NCI-H1694 (cell line): ENCODE results near the gene CFAP74.

Experiments
- DNase-seq: peaks from one replicate; lab custom pipeline; 2025; lab: John Stamatoyannopoulos, UW

CFAP74 gene

DNA sequence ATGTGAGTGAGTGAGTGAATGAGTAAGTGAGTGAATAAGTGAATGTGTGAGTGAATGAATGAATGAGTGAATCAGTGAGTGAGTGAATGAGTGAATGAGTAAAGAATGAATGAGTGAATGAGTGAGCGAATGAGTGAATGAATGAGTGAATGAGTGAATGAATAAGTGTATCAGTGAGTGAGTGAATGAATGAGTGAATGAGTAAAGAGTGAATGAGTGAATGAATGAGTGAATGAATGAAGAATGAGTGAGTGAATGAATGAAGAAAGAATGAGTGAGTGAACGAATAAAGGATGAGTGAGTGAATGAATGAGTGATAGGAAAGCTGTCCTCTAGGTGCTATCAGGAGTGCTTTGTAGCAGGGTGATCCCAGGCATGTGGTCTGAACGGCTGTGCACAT lies 35.7 kb downstream of the CFAP74 start:
- no peak for DNase-seq

DNA sequence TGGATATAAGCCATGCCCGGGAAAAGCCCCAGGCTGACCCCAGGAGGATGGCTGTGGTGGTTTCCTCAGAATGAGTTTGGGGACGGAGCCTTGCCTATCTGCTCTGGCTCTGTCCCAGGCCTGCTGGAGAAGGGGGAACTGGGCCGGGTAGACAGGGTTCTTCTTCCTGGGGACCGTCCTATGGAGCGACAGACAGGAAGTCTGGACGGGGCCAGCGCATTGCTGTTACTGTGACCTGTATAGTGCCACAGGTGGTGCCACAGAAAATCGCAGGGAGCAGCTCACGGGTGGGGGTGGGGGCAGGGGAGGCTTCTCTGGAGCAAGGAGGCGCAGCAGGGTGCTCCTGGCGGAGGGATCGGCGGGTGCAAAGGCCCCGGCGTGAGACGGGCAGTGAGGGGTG lies 36.4 kb downstream of the CFAP74 start:
- DNase-seq = no peak

DNA sequence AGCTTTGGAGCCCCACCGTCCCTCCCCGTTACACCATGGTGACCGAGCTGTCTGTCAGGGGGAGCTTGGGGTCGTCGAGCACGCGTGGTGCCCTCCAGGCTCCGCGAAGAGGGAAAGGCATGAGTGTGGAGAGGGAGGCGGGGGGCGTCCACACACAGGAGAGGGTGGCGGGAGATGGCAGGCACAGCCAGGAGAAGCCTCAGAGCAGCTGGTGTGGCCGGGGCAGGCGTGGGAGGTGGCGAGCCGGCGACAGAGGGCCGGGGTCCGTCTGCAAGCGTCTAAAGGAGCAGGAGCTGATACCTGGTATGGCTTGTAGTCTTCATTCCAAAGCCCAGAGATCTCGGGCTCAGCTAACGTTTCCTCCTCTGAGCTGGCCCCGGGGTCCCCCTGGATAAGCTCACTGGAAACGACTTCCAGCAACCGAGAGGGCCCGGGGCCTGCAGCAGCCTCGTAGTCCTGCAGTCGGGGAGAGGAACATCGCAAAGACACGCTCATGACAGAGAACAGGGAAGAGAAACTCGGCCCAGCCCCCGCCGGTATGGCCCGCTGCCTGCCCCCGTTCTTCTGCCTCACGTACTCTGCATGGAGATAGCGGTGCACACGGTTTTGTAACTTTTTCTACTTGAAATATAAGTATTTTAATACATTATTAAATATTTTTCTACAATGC lies 37.4 kb downstream of the CFAP74 start:
- DNase-seq = no peak

DNA sequence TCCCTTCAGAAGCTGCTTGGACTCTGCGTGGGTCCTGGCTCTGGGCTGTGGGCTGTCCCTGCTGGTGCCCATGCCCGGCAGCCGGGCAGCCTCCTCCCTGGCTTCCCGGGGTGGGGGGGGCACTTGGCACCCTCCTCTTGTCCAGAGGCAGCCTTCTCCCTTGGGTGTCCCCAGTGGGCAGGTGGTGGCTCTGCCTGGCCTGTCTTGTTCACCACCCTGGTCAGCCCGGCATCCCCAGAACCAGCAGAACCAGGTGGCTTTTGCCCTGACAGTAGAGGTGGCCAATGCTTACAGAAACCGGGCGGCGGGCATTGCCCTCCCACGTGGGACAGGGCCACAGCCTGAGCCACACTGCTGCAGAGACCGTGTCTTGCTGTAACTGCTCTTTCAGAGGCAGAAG lies 38.0 kb downstream of the CFAP74 start:
- no peak for DNase-seq

DNA sequence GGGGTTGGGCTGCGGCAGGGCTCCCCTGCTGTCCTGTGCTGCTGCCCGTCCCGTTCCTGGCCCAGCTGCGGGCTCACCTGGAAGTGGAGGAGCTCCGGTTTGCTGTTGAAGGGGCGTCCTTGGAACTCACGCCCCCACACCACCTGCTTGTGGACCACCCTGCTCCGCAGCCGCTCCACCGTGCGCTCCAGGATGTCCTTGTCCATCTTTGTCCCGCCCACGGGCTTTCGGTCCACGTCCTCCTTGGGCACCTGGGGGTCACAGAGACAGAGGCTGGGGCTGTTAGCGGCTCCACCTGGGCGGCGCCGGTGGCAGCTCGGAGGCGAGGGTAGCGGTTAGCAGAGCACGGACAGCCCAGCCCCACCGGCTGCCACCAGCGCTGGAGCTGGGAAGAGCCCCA lies 38.8 kb downstream of the CFAP74 start:
- DNase-seq = no peak

DNA sequence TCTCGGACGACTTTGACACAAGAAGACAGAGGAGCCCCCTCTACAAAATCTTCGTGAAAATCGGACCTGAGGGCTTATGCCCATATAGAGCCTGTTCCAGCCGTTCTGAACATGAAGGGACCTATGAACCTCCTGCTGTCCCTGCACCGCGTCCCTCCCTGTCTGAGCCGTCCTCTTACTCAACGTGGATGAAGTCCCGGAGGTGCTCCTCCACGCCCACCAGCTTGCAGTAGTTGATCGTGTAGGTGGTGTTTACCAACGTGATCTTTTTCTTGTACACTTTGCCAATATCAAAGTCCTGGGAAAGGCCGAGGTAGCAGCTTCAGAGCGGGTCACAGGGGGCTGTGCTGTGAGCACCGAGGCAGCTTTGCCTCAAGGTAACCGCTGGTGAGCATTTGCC lies 40.0 kb downstream of the CFAP74 start:
- DNase-seq = no peak

DNA sequence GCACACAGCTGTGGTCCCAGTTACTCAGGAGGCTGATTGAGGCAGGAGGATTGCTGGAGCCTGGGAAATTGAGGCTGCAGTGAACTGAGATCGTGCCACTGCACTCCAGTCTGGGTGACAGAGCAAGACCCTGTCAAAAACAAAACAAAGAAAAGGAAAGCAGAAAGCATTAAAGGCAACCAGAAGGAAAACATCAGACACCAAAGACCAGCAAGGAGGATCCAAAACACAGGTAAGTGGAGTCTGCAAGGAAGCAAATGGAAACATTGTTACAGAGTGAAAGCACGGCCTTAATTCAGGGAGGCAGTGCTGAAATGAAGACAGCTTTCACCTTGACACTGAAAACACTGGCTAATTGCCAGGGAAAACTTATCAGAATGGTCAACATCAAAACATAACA lies 40.8 kb downstream of the CFAP74 start:
- no peak for DNase-seq

DNA sequence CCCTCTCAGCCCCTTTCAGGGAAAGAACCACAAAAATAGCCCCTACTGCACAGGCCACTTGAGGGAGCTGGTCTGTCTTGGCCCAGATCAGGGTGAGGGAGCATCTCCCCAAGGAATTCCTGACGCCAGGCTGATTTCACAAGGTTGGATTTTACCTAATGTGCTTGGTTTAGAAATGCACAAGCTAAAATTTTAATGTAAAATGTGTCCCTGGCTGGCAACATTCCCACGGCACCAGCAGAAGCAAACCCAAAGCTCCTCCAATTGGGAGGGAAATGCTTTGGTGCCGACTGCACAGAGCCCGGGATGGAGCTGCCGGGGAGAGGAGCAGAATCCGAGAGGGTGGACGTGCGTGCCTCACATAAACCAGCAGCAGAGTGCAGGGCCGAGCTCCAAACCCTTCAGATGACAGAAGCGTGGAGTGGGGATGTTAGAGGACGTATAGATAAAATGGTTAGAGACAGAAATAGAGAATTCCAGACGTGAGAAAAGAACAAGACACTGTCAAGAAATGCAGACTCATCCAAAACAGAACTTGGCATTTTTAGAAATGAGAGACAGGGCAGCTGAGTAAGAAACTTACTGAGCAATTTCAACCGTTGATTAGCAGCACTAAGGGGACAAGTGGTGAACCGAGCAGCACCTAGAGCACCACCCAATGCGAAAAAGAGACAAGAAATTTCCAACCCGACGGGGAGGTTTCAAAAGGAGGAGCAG lies 42.9 kb downstream of the CFAP74 start:
- DNase-seq = no peak

DNA sequence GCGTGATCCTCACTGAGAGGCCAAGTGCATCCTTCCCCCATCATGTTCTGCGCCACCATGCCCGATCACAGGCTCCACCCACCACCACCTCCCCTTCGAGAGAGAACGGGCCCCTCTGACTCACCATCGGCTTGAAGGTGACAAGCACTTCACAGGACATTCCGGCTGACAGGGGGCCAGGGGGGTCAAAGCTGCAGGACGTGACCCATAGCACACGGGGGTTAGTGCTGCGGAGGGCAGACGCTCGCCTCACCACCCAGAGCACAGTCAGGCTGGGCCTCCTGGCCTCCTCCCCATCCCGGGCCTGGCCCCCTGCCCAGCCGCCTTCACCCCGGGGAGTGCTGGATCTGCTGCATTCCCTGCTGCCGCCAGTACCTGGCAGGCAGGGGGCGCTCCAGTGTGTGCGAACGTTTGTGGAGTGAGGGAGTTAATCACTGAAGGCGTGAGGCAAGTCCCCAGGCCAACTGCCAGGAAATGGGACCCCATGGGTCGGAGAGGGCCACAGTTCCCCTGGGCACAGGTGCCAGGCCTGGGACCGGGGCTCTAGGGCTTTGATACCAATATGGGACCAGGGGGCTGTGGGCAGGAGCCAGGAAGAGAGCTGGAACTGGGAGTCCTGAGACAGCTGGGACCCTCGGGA lies 43.6 kb downstream of the CFAP74 start:
- DNase-seq = peak; percentile 80

DNA sequence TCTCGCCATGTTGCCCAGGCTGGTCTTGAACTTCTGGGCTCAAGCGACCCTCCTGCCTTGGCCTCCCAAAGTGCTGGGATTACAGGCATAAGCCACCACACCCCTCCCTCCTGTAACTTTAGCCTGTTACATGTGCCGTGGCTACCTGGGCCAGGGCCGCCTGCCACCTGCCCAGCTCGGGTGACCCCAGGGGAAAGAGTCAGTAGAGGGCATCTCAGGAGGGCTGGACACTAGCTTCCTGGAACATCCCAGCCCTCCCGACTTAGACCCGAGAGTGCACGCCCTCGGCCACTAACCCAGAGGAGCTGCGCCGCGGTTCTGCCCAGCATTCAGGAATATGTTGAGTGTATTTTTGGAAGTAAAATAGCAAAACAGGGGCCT lies 44.1 kb downstream of the CFAP74 start:
- DNase-seq = no peak

DNA sequence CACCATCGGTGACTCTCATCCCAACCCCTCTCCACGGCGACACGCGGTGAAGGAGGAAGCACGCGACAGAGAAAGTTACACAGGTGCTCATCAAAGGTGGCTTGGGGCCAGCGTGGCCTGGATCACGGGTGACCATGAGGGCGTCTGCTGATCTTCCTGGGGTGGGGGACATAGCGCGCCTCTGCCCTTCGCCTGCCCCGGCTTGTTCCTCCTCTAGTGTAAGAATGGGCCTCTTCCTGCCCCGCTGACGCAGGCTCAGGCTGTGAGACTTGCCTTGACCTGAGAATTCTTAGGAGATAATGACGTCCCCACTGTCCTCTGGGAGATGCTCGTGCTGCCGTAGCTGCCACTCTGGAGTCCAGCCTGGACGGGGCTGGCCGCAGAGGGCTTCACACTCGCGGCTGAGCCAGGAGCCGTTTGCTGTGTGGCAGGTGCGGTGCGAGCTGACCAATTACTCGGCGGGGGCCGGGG lies 45.5 kb downstream of the CFAP74 start:
- no peak for DNase-seq

DNA sequence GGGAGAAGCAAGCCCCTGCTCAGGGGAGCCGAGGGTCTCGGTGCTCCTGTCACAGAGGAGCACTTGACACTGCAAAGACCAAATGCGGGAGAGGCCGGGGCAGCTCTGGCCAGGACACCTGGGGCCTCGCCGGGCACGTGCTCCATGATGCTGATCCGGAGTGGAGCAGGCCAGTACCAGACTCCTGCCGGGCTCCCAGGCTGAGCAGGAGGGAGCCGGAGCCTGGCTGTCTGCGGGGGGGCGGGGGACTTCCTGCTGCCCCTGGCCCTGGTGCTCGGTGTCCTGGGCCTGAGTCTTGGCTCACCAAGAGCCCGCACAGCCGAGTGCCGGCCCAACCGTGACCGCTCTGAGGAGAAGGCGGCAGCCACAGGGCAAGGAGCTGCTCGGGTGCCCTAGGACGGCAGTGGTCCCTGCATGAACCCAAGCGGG lies 46.0 kb downstream of the CFAP74 start:
- no peak for DNase-seq

DNA sequence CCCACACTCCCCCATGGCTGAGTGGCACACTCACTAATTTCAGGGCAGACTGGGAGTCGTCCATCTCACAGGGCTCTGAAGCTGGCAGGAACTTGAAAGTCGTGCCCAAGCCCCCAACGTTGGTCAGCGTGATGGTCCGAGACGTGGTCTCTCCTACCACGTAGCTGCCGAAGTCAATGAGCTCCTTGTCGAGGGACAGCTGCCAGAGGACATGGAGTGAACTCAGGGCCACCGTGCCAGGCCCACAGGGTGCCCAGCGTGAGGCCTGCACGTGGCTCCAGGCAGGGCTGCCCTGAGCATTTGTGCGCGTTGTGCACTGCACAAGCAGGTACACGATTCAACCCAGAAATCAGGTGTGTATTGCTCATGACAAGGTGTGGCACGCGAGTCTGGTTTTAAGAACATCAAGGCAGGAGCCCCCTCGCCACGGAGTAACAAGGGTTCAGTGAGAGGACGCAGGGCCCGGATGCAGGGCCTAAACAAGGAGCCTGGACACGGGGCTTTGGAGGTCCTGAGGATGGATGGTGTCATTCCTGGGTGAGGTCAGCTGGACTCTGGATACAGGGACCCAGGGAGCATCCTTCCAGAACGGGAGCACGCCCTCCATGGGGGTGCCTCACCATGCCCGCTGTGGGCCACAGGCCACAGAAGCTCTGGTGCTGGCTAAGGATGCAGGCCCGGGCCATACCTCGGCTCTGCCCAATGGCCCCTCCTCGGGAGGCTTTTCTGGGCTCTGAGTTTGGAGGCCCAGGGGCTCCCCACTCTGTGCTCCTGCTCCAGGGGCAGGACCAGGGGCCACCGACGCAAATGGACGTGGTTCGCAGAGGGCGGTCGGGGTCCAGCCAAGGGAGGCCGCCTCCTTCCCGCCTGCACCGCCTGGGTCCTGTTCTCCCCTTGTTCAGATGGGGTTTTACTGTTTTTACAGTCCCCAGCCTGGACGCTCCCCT lies 46.7 kb downstream of the CFAP74 start:
- no peak for DNase-seq

DNA sequence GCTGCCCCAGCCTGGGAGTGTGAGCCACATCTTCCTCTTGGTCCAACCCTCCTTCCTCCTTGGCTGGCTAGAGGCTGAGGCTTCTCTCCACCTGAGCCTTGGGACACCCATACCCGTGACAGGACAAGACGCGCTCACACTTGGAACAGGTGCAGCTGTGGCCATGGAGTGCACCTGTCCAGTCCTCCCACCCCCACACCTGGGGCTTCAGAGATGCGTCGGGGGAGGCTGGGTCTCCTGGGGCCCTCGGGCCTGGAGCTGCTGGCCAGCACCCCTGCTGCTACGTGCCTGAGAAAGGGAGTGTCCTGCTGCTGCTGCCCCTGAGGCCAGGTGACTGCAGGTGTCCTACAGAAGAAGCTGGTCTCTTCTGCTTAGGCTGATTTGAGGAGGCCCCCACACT lies 47.5 kb downstream of the CFAP74 start:
- DNase-seq = no peak

DNA sequence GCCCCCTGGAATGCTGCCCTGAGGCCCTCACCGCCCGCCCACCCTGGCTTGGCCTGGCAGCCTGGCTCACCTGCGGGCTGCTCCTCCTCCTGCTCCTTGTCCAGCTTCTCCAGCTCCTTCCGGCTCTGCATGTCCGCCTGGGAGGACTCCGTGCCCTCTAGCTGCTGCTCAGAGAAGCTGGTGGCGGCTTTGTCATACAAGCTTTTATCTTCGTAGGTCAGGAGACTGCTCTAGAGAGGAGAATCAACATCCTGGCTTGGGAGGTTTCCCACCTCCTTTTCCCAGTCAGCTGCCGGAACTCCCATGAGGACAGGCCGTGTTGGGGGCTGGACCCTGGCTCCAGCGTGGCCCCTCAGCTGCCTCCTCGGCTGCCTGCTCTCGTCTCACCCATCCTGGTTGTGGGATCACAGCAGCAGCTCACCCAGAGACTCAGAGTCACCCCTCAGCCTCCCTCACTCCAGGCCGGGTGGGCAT lies 47.9 kb downstream of the CFAP74 start:
- no peak for DNase-seq

DNA sequence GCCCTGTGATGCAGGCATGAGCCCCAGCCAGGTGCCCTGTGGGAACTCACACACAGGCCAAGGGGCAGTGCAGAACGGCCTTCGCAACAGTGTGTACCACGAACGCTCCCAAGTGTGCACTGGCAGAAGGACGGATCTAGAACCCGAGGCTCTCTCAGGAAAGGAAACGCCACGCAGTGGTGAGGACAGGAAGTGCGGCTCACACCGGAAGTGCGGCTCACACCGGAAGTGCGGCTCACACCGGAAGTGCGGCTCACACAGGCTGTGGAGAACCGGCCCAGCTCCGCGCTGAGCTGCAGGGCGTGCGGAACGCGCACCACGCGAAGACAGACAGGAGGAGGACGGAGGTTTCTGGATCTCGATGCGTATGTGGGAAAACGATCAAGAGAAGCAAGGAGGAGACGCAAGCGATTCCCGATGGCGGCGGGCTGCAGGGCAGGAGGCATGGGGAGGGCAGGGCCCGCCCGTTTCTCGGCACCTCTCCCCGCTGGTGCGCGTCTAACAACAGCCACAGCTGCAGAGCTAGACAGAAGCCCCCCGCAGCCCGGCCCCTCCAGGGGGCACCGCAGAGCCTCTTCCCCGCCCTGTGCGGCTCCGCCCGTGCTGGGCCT lies 48.6 kb downstream of the CFAP74 start:
- no peak for DNase-seq

DNA sequence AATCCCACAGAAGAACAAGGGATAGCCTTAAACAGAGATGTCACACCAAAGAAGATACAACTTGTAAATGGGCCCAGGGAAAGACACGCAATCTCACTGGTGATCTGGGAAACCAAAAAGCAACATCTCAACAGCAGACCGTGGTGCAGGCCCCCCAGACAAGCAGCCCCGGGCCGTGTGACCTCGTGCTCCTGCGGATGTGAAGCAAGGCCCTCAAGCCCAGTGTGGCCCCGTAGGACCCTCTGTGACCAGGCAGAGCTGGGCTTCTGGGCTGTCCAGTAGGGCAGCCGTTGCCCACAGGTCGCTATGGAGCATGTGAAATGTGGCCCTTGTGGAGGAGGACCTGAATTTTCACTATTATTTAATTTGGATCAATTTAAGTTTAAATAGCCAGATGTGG lies 49.6 kb downstream of the CFAP74 start:
- no peak for DNase-seq

DNA sequence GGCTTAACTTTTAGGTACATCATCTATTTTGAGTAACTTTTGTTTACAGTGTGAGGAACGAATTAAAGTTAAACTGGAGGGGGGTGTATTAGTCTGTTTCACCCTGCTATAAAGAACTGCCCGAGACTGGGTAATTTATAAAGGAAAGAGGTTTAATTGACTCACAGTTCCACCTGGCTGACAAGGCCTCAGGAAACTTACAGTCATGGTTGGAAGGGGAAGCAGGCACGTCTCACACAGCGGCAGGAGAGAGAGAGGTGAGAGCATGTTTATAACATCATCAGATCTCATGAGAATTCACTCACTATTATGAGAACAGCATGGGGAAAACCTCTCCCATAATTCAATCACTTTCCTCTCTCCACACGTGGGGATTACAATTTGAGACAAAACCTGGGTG lies 52.6 kb downstream of the CFAP74 start:
- DNase-seq = no peak

DNA sequence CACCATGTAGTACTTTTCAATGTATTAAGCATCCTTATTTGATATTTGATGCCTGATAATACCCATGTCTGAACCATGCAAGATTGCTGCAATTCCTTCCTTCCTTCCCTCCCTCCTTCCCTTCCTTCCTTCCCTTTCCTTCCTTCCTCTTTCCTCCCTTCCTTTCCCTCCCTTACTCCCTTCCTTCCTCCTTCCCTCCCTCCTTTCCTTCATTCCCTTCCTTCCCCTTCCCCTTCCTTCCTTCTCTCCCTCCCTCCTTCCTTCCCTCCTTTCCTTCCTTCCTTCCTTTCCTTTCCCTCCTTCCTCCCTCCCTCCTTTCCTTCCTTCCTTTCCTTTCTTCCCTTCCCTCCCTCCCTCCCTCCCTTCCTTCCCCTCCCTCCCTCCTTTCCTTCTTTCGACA lies 54.8 kb downstream of the CFAP74 start:
- no peak for DNase-seq

DNA sequence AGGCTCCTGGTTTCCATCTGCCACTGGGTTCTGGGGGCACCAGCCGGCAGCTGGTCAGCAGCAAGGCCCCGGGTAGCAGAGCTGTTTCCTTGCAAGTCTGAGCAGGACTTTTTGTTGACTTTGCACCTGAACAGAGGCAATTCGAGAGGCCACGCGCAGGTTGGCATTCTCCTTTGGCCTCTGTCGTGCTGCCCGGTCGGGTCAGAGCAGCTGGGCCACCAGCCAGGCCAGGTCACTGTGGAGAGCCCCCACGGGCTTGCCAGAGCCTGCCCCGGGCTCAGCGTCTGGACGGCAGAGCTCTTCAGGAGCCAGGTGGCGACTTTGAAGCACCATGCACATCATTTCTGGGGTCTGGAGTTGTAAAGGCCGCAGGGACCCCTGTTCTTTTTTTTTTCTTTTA lies 56.1 kb downstream of the CFAP74 start:
- no peak for DNase-seq

DNA sequence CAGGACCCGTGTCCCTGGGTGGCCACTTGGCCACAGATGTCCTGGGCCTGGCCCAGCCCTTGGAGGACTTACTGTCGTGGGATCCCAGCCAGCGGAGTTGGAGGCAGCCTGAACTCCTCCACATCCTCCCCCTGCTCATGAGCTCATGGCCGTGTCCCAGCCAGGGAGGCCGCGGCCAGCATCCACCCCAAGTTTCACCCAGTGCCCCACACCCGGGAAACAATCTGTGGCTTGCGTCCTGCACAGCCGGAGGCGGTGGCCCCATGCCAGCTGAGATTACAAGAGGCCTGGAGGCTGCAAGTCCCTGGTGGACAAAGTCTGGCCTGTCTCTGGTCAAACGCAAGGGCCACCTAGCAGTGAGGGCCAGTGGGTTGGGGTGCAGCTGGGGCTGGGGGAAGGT lies 57.0 kb downstream of the CFAP74 start:
- no peak for DNase-seq
